Measurements from ENCODE around the gene TMEM219. TPM values are rescaled to one million over a fixed set of nuclear protein-coding genes. Genes with fewer than 3 reads are reported as not detected.
A peak's percentile ranks its signal among the peaks of the same experiment; 100 is the strongest.

The TMEM219 gene
- total RNA-seq: 100 to 1,000 TPM; 122 to 136 TPM
- polyA plus RNA-seq (2013, experiment 1 of 2): 128 TPM
- 112 TPM for polyA plus RNA-seq (2013, experiment 2 of 2)
- long read RNA-seq, experiment 1, transcript TMEM219-204 (5 exons, 1,292 nt): major isoform, 40 of 70 reads
- long read RNA-seq, experiment 1, transcript TMEM219-201 (6 exons, 999 nt): minor isoform, 8 of 70 reads
- long read RNA-seq, experiment 1, partial matches to known transcripts: 7 of 70 reads
- long read RNA-seq, experiment 1, other reads (novel, unspliced or antisense): 14 of 70 reads
- long read RNA-seq, experiment 2, transcript TMEM219-204 (5 exons, 1,292 nt): major isoform, 48 of 148 reads
- long read RNA-seq, experiment 2, transcript TMEM219-207 (6 exons, 926 nt): minor isoform, 6 of 148 reads
- long read RNA-seq, experiment 2, transcript TMEM219-201 (6 exons, 999 nt): minor isoform, 33 of 148 reads
- long read RNA-seq, experiment 2, partial matches to known transcripts: 8 of 148 reads
- long read RNA-seq, experiment 2, other reads (novel, unspliced or antisense): 50 of 148 reads
- long read RNA-seq, experiment 3, transcript TMEM219-204 (5 exons, 1,292 nt): major isoform, 23 of 83 reads
- long read RNA-seq, experiment 3, transcript TMEM219-201 (6 exons, 999 nt): minor isoform, 16 of 83 reads
- long read RNA-seq, experiment 3, transcript TMEM219-207 (6 exons, 926 nt): minor isoform, 6 of 83 reads
- long read RNA-seq, experiment 3, partial matches to known transcripts: 5 of 83 reads
- long read RNA-seq, experiment 3, other reads (novel, unspliced or antisense): 30 of 83 reads
- long read RNA-seq, experiment 4, transcript TMEM219-201 (6 exons, 999 nt): major isoform, 158 of 494 reads
- long read RNA-seq, experiment 4, transcript TMEM219-207 (6 exons, 926 nt): minor isoform, 6 of 494 reads
- long read RNA-seq, experiment 4, transcript TMEM219-204 (5 exons, 1,292 nt): minor isoform, 45 of 494 reads
- long read RNA-seq, experiment 4, partial matches to known transcripts: 5 of 494 reads
- long read RNA-seq, experiment 4, other reads (novel, unspliced or antisense): 278 of 494 reads

- peak; percentile 72 for TF ChIP-seq CTCF (conservative IDR thresholded peaks at IDR 0.05)
- Mint-ChIP-seq H3K4me1 (peaks cover 13% of the 10 kb centered on the region), H3K4me3 (peak within 1 kb of the TSS; percentile 81), H3K27me3 (ENCODE audit: insufficient read depth) (peaks cover 2% of the 10 kb centered on the region), H3K36me3 (ENCODE audit: low read depth) (peaks cover 15% of the 10 kb centered on the region), H3K9me3 (peaks cover 2% of the 10 kb centered on the region), H3K27ac (peak within 1 kb of the TSS; percentile 90)
- H3K27me3 ChIP-seq (ENCODE audit: control insufficient read depth, insufficient read depth, low read length, poor library complexity, severe bottlenecking): no peaks in the 10 kb centered on the region
- no peaks in the 10 kb centered on the region for H3K9me3 ChIP-seq (ENCODE audit: control insufficient read depth, low read length)
- no peak within 1 kb of the TSS for H3K27ac ChIP-seq (ENCODE audit: low read depth, low read length)
- peak within 1 kb of the TSS; percentile 88 for H3K4me3 ChIP-seq (ENCODE audit: low read length)
- 1 to 4% methylated on average over 20 to 75 of the region's 75 CpGs for WGBS, 2 experiments (ENCODE audit: insufficient coverage in 1 of 2, insufficient read length in 1 of 2)
- peak within 1 kb of the TSS; percentile 59 for H3K9ac ChIP-seq (ENCODE audit: extremely low read depth, low read length, poor library complexity, severe bottlenecking)
- peaks cover 9% of the 10 kb centered on the region for H3K4me1 ChIP-seq (ENCODE audit: control insufficient read depth, insufficient read depth, low read length)
- peaks cover 10% of the 10 kb centered on the region for H3K36me3 ChIP-seq (ENCODE audit: control insufficient read depth, insufficient read depth, low read length)
- DNase-seq: peak; percentile 95
Observed at GRCh38 chr16:29961479-29962343, at the start of gene TMEM219. Gene TMEM219, plus strand, starts transcription at chr16:29962079. Its CDS starts 1,065 bp downstream, at chr16:29963144.

GRCh38 chr16:29912087-29912486, 49.8 kb upstream of the TMEM219 start:
- Histone ChIP-seq H3K36me3 (ENCODE audit: control insufficient read depth, insufficient read depth, low read length) (peaks cover 12% of the 10 kb centered on the region), H3K27ac (ENCODE audit: low read depth, low read length) (no peak overlapping the region), H3K4me1 (ENCODE audit: control insufficient read depth, insufficient read depth, low read length) (no peaks in the 10 kb centered on the region), H3K27me3 (ENCODE audit: control insufficient read depth, insufficient read depth, low read length, poor library complexity, severe bottlenecking) (no peaks in the 10 kb centered on the region), H3K9me3 (ENCODE audit: control insufficient read depth, low read length) (no peaks in the 10 kb centered on the region), H3K9ac (ENCODE audit: extremely low read depth, low read length, poor library complexity, severe bottlenecking) (no peak overlapping the region), H3K4me3 (ENCODE audit: low read length) (no peak overlapping the region)
- Mint-ChIP-seq H3K4me3 (no peak overlapping the region), H3K9me3 (no peaks in the 10 kb centered on the region), H3K4me1 (peaks cover 4% of the 10 kb centered on the region), H3K27me3 (ENCODE audit: insufficient read depth) (no peaks in the 10 kb centered on the region), H3K27ac (no peak overlapping the region), H3K36me3 (ENCODE audit: low read depth) (peaks cover 29% of the 10 kb centered on the region)
- DNase-seq: no peak
- 94 to 96% methylated on average over 8 to 11 of the region's 11 CpGs for WGBS, 2 experiments (ENCODE audit: insufficient coverage in 1 of 2, insufficient read length in 1 of 2)
- no peak for TF ChIP-seq CTCF (conservative IDR thresholded peaks at IDR 0.05)
